GM12878 (cell line): Measurements from ENCODE around the gene MCCD1. TPM values are rescaled to one million over a fixed set of nuclear protein-coding genes. Genes with fewer than 3 reads are reported as not detected.
A peak's percentile ranks its signal among the peaks of the same experiment; 100 is the strongest.

Experiments
- ATF2 ChIP-seq: IDR thresholded peaks from 2 replicates; pipeline ENCODE4 v1.6.1; 2012; ENCODE audit warnings: low read length, inconsistent platforms
- BCL3 ChIP-seq: IDR thresholded peaks from 2 replicates; pipeline ENCODE4 v1.6.1; 2011; ENCODE audit warnings: borderline replicate concordance, low read depth, mild to moderate bottlenecking, moderate library complexity, low read length; ENCODE audit not compliant: insufficient read depth, poor library complexity, severe bottlenecking
- BHLHE40 ChIP-seq, 2 experiments: fragments of 450-650 bp in 1 of 2; IDR thresholded peaks; 2 replicates each; pipeline ENCODE4 v1.6.1; 2011 to 2017; ENCODE audit warnings: low read depth in 2 of 2, borderline replicate concordance in 1 of 2, improper control_type of control experiment in 1 of 2, low read length in 1 of 2, mild to moderate bottlenecking in 1 of 2
- CHD1 ChIP-seq: IDR thresholded peaks from 2 replicates; pipeline ENCODE4 v1.6.1; 2012; ENCODE audit warnings: low read depth, low read length, improper control_type of control experiment
- E2F8 ChIP-seq: fragments of 450-650 bp; IDR thresholded peaks from 2 replicates; pipeline ENCODE4 v1.6.1; 2018; ENCODE audit warnings: mild to moderate bottlenecking, low read depth, moderate library complexity; ENCODE audit not compliant: partially characterized antibody
- HDGF ChIP-seq: fragments of 450-650 bp; IDR thresholded peaks from 2 replicates; pipeline ENCODE4 v1.6.1; 2016; ENCODE audit warnings: antibody characterized with exemption
- MAX ChIP-seq: IDR thresholded peaks from 2 replicates; pipeline ENCODE4 v1.6.1; 2012; ENCODE audit warnings: low read depth, low read length, improper control_type of control experiment
- MYC ChIP-seq: IDR thresholded peaks from 2 replicates; pipeline ENCODE4 v1.6.1; 2011; ENCODE audit warnings: mild to moderate bottlenecking, low read length, moderate library complexity, inconsistent platforms; ENCODE audit not compliant: insufficient read depth, insufficient replicate concordance, insufficient read length, severe bottlenecking
- NKRF ChIP-seq: fragments of 450-650 bp; conservative IDR thresholded peaks from 2 replicates; pipeline ENCODE4 v1.6.1; 2017; ENCODE audit warnings: mild to moderate bottlenecking, moderate library complexity
- RELA ChIP-seq: fragments of 450-650 bp; IDR thresholded peaks from 2 replicates; pipeline ENCODE4 v1.8.0; 2014; ENCODE audit warnings: borderline replicate concordance; ENCODE audit not compliant: partially characterized antibody
- REST ChIP-seq: IDR thresholded peaks from 2 replicates; pipeline ENCODE4 v1.6.1; 2012; ENCODE audit warnings: mild to moderate bottlenecking, low read depth, low read length
- SUPT20H ChIP-seq: IDR thresholded peaks from 2 replicates; pipeline ENCODE4 v1.6.1; 2011; ENCODE audit warnings: low read depth, mild to moderate bottlenecking, low read length, moderate library complexity, borderline replicate concordance; ENCODE audit not compliant: control insufficient read depth
- ZNF384 ChIP-seq: IDR thresholded peaks from 2 replicates; pipeline ENCODE4 v1.6.1; 2012; ENCODE audit warnings: low read depth, mild to moderate bottlenecking, low read length, improper control_type of control experiment, borderline replicate concordance
- polyA plus RNA-seq, 11 experiments: library from polyadenylated mRNA; depleted of rRNA in 4 of 11; unstranded in 6 of 11; stranded (reverse) in 5 of 11; fragments of >200 nt; fragmentation: Nextera tagmentation in 4 of 11; fragmentation: Illumina TruSeq in 1 of 11; extraction: Ambion mirVana in 4 of 11; extraction: Trizol in 1 of 11; gene quantifications; 1 replicate in 1 of 11; 2 replicates in 10 of 11; pipeline versions ENCODE4 v1.2.1 to v1.2.3, GENCODE V29; 2011 to 2016; ENCODE audit warnings: inconsistent platforms in 2 of 11, missing spikeins in 2 of 11, low read depth in 1 of 11
- total RNA-seq, 4 experiments: library from RNA; depleted of rRNA in 3 of 4; stranded (reverse); fragments of >200 nt in 3 of 4; fragmentation: Illumina TruSeq in 1 of 4; extraction: Trizol in 1 of 4; gene quantifications; 2 replicates each; pipeline versions ENCODE4 v1.2.1 to v1.2.3, GENCODE V29; 2013 to 2021

MCCD1 gene
- total and polyA plus RNA-seq, 10 of the 15 experiments (the other 5 are each of a cell fraction or from before 2014, with no cell fraction given) = not detected

- TF ChIP-seq BCL3 (no peak), E2F8 (peak; percentile 83), MAX (0 out of 2 replicates have a peak, but pooled peaks have one; percentile 33), RELA (no peak), BHLHE40 (IDR thresholded peaks at IDR 0.05; ENCODE audit: borderline replicate concordance in 1 of 2, low read depth in 2 of 2, low read length in 1 of 2) (no peak), HDGF (0 out of 2 replicates have a peak, but pooled peaks have one; percentile 43), MYC (no peak), REST (no peak), CHD1 (no peak), ATF2 (no peak), ZNF384 (no peak), SUPT20H (no peak), NKRF (peak; percentile 49; the same call in 1 of the 2 replicates)
Measured at GRCh38 chr6:31546958-31547726, 18.4 kb downstream of the MCCD1 start, which contains the start of gene NFKBIL1 (continued).
